Chondrocyte (in vitro differentiated cells): ENCODE data around the gene ACTR1B. TPM values are rescaled to one million over a fixed set of nuclear protein-coding genes. Genes with fewer than 3 reads are reported as not detected.

ENCODE experiments used
- DNase-seq: peaks from one replicate; pipeline ENCODE4 v3.0.0; 2021; ENCODE audit warnings: mixed read lengths, low spot score
- H3K27ac Mint-ChIP-seq: one replicate; pipeline ENCODE4 v1.8.0; 2021; ENCODE audit warnings: mild to moderate bottlenecking, moderate library complexity, mixed read lengths; ENCODE audit not compliant: unreplicated experiment
- H3K27me3 Mint-ChIP-seq: 2 replicates; pipeline ENCODE4 v1.8.0; 2021; ENCODE audit warnings: low read depth, mixed read lengths
- H3K36me3 Mint-ChIP-seq: 2 replicates; pipeline ENCODE4 v1.8.0; 2021; ENCODE audit warnings: low read depth, mixed read lengths
- H3K4me1 Mint-ChIP-seq: 2 replicates; pipeline ENCODE4 v1.8.0; 2021; ENCODE audit warnings: low read depth, mild to moderate bottlenecking, mixed read lengths
- H3K4me3 Mint-ChIP-seq: one replicate; pipeline ENCODE4 v1.8.0; 2021; ENCODE audit warnings: mild to moderate bottlenecking, moderate library complexity, mixed read lengths; ENCODE audit not compliant: unreplicated experiment
- H3K9me3 Mint-ChIP-seq: 2 replicates; pipeline ENCODE4 v1.8.0; 2021; ENCODE audit warnings: low read depth, mixed read lengths
- total RNA-seq: library from RNA; stranded (reverse); gene quantifications from 3 replicates; pipeline ENCODE4 v1.2.1, GENCODE V29; 2021
- TF ChIP-seq, protein P1 (sequence below): fragments of 200-600 bp; sonication (generic); IDR thresholded peaks from 2 replicates; pipeline ENCODE4 v1.5.0; 2021; ENCODE audit warnings: antibody characterized with exemption, mild to moderate bottlenecking, moderate library complexity

ACTR1B gene
- total RNA-seq, 1 donor from 2014 or later = 51.0 TPM

DNA sequence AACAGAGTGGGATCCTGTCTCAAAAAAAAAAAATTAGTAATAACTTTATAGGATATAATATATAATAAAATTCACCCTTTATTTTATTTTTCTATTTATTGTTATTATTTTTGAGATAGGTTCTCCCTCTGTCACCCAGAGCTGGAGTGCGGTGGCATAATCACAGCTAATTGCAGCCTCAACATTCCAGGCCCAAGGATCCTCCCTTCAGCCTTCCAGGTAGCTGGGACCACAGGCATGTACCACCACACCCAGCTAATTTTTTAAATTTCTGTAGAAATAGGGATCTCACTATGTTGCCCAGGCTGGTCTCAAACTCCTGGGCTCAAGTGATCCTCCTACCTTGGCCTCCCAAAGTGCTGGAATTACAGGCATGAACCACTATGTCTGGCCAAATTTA, 6.6 kb upstream of the ACTR1B start:
- TF ChIP-seq, protein P1, sequence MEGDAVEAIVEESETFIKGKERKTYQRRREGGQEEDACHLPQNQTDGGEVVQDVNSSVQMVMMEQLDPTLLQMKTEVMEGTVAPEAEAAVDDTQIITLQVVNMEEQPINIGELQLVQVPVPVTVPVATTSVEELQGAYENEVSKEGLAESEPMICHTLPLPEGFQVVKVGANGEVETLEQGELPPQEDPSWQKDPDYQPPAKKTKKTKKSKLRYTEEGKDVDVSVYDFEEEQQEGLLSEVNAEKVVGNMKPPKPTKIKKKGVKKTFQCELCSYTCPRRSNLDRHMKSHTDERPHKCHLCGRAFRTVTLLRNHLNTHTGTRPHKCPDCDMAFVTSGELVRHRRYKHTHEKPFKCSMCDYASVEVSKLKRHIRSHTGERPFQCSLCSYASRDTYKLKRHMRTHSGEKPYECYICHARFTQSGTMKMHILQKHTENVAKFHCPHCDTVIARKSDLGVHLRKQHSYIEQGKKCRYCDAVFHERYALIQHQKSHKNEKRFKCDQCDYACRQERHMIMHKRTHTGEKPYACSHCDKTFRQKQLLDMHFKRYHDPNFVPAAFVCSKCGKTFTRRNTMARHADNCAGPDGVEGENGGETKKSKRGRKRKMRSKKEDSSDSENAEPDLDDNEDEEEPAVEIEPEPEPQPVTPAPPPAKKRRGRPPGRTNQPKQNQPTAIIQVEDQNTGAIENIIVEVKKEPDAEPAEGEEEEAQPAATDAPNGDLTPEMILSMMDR = no peak
- Mint-ChIP-seq H3K4me1 (peaks cover 8% of the 10 kb centered on the region), H3K27ac (no peak overlapping the region), H3K4me3 (no peak overlapping the region), H3K36me3 (no peaks in the 10 kb centered on the region), H3K27me3 (no peaks in the 10 kb centered on the region), H3K9me3 (no peaks in the 10 kb centered on the region)
- no peak for DNase-seq

DNA sequence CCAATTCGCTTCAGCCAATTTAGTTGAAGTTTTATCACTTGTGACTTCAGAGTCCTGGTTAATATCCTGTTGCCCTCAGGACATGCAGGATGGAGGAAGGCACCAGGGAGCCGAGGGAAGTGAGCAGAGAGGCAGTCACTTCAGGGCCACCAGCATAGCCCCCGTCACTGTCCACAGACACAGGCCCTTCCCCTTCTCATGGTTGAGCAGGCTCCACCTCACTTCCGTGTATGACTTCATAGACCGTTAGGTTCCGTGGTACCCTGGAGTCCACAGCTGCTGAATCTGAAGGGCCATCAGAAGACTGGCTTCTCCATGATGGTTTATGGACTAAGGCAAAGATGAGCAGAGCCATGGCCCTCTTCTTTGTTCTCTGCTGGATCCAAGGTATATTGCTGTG, 5.6 kb upstream of the ACTR1B start, which contains the start of gene C2orf92:
TSS of gene C2orf92 (plus strand) at position 266 of the 400 bp plus-strand sequence. CDS start at position 342, 76 bp downstream.
- no peaks in the 10 kb centered on the region for H3K9me3 Mint-ChIP-seq
- TF ChIP-seq, protein P1 = no peak
- no peak within 1 kb of the TSS for H3K27ac Mint-ChIP-seq
- H3K36me3 Mint-ChIP-seq = no peaks in the 10 kb centered on the region
- DNase-seq = no peak
- H3K4me3 Mint-ChIP-seq = no peak within 1 kb of the TSS
- no peaks in the 10 kb centered on the region for H3K27me3 Mint-ChIP-seq
- peaks cover 15% of the 10 kb centered on the region for H3K4me1 Mint-ChIP-seq

DNA sequence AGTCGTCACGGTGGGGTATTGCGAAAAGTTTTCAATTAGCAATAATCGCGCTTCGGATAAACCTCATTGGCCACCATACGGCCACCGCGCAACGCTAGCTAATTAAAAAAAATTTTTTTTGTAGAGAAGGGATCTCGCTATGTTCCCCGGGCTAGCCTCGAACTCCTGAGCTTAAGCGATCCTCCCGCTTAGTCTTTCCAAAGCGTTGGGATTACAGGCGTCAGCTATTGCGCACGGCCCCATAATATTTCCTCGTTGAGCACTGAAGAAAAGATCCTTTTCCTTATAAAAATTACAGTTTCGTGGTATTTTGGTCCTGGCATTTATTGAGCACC, 759 bp upstream of the ACTR1B start:
- Mint-ChIP-seq H3K4me3 (peak overlapping the region; percentile 83), H3K9me3 (no peaks in the 10 kb centered on the region), H3K27me3 (no peaks in the 10 kb centered on the region), H3K4me1 (peaks cover 30% of the 10 kb centered on the region), H3K27ac (peak overlapping the region; percentile 95), H3K36me3 (peaks cover 4% of the 10 kb centered on the region)
- DNase-seq = no peak
- TF ChIP-seq, protein P1 = peak; percentile 55

DNA sequence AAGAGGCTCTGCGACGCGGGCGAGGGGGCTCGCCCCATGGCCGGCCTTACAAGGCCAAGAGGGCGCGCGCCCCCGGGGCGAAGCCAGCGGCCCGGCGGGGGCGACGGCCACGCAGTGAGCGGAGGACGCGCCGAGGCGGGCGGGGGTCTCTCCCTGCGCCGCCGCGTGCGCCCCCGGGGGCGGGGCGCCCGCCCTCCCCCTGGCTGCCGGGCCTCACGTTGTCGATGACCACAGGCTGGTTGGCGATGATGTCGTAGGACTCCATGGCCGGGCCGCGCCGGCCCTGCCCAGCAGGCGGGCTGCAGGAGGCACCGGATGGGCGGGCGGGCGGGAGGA, 250 bp downstream of the ACTR1B start:
- H3K27ac Mint-ChIP-seq = peak overlapping the region; percentile 96
- H3K4me1 Mint-ChIP-seq = peaks cover 30% of the 10 kb centered on the region
- peaks cover 4% of the 10 kb centered on the region for H3K36me3 Mint-ChIP-seq
- no peak for DNase-seq
- H3K9me3 Mint-ChIP-seq = no peaks in the 10 kb centered on the region
- TF ChIP-seq, protein P1 = no peak
- H3K27me3 Mint-ChIP-seq = no peaks in the 10 kb centered on the region
- H3K4me3 Mint-ChIP-seq = peak overlapping the region; percentile 89

DNA sequence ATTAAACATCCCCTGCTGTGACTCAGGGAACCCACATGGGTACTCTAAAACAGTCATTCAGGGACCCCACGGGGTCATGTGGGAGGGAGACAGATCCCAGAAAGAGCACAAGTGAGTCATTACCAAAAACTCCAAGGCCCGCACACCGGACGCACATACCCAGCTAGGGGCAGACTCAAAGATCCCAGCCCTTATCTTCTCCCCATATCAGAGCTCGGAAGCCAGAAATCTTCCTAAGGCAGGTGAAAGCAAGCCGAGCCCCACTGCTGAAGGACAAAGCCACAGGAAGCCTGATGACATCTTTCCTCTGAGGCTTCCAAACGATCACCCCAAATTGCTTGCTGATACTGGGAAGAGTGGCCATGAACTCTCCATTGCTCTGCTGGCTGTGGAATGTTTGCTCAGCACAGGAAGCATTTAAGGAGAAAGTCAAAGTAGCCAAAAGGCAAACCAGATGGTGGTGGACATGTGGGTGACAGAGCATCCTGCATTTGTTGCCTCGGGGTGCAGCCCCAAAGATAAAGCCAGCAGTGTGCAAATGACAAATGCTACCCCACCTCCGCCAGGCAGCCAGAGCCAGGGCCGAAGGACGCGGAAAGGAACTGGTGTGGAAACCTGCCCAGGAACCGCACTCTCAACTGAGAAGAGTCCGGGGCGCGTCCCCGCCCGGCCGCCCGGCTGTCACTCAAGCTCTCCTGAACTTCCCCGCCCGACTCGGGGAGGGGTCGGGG, 784 bp downstream of the ACTR1B start:
- DNase-seq = no peak
- Mint-ChIP-seq H3K4me1 (peaks cover 30% of the 10 kb centered on the region), H3K9me3 (no peaks in the 10 kb centered on the region), H3K27me3 (no peaks in the 10 kb centered on the region), H3K27ac (peak overlapping the region; percentile 96), H3K36me3 (peaks cover 8% of the 10 kb centered on the region), H3K4me3 (peak overlapping the region; percentile 89)
- TF ChIP-seq, protein P1 = no peak
